GM18505 (cell line): ENCODE results near the gene PALM2AKAP2.

Experiments
- ATAC-seq: cut with Tn5 transposase; IDR thresholded peaks from one replicate; pipeline ENCODE4 v1.9.1; 2021; ENCODE audit not compliant: unreplicated experiment
- POLR2A ChIP-seq: IDR thresholded peaks from 4 replicates; pipeline ENCODE4 v1.6.1; 2011; ENCODE audit warnings: borderline replicate concordance; ENCODE audit not compliant: insufficient read depth, insufficient read length; ENCODE audit errors: extremely low read depth

The PALM2AKAP2 gene

DNA sequence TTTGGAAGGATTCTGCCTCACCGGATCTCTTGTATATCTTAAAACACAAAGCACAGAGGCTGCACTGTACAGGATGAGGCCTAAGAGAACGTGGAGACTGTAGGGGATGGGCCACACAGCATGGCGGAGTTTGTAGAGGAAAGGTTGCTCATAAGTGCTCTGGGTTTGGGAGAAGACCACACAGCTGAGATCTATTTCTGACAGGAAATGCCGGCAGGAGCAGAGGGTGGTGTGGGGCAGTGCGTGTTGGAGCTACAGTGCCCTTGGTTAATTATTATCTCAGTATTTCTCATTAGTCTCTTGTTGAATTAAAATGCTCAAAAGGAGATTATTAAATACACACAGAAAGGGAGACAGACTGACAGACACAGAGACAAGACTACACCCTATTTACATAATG, 9.6 kb downstream of the PALM2AKAP2 start:
- no peak for ATAC-seq
- no peak for TF ChIP-seq POLR2A

DNA sequence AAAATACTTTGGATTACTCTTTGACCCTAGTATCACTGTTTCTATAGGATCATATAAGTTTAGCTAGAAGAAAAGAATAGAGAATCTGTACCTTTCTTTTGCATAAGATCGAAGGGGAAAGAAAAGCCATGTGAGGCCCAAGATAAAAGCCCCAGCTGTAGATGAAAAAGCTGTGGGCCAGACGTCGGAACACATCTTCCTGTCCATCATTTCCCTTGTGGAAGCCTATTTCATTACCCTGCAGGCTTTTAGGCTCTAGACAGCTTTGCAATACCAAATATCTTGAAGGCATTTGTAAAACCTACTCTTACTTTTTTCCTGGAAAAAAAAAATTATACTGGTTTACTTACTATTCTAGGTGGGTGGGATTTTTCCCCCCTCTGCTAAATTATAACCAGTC, 10.0 kb downstream of the PALM2AKAP2 start:
- ATAC-seq: no peak
- TF ChIP-seq POLR2A: no peak

DNA sequence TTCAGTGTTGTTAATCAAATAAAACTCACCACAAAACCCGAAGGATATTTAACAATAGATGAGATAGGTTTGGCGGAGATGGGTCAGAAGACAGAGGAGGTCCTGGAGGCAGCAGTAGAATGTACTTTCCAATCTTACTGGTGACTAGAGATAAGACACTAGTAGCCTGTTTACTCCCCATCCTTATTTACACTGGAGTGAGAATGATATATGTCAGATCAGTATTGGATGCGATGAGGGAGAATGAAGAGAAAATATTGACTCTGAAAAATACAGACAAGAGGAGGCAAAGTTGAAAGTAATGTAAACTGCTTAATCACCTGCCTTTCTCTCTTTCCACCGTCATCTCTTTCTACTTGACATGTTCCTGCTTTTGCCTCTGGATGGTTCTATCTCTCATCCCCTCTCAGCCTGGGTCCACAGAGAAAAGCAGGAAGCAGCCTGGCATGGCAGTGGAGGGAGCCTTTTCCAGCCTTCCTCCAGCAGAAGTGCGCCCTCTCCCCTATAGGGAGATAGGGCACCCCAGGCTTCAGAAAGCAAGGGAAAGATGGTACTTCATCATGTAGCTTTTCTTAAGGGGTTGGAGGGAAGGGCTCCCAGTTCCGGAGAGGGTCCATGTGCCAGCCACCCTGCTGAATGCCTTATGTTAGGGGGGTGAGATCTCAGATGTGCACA, 11.1 kb downstream of the PALM2AKAP2 start:
- no peak for TF ChIP-seq POLR2A
- no peak for ATAC-seq

DNA sequence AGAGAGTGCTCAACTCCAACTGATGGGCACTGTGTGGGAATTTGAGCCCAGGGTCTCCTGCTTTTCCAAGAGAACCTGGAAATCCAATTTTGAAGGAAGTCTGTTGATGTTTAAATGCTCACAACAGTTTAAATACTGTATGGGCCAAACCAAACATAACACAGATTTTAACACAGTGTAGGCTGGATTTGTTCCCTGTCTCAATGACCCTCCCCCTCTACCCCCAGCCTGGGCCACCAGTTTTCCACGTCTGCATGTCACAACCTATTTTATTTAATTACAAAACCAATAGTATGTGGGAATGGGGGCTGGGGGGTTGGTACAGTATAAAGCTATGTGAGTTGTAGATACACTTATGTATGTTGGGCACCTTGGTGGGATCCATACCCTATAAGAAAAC, 11.7 kb downstream of the PALM2AKAP2 start:
- no peak for ATAC-seq
- TF ChIP-seq POLR2A: no peak

DNA sequence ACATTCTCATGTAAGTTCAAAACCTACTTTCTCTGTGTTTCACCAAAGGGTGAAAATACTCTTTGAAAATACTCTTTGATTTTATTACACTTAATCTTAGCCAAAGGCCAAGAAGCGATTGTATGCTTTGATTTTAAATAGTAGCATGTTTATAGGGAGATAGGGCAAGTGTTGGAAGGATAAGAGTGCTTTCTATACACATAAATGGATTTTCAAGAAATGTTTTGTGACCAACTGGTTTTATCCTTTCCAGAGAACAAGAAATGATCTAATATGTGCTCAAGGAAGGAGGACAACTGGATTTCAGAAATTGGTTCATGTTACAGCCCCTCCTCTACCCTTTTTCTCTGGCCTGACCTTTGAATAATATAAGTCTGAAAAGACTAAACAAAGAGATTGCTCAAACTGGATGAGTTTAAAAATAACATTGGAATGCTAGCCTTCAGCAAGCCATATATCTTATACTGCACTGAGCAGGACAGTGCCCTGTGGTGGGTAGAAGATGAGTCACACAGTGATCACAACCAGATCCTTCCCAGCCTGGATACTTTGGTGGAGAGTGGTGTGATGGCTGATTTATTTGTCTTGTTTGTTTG, 13.1 kb downstream of the PALM2AKAP2 start:
- no peak for ATAC-seq
- no peak for TF ChIP-seq POLR2A

DNA sequence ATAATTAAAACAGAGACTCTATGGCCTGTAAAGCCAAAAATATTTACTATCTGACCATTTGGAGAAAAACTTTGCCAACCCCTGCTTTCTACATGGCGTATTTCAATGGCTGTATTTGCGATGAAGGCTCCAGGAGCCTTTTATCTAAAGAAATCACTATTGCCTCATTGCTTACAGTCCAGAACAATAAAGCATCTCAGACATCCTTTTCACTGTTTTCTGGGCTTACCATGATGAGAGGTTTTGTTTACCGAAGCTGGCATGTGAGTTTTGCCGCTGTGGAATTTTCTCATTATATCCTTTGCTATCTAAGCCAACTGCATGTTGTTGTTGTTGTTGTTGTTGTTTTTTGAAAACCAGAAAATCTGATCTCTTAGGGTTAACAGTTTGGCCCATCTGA, 13.9 kb downstream of the PALM2AKAP2 start:
- no peak for TF ChIP-seq POLR2A
- no peak for ATAC-seq

DNA sequence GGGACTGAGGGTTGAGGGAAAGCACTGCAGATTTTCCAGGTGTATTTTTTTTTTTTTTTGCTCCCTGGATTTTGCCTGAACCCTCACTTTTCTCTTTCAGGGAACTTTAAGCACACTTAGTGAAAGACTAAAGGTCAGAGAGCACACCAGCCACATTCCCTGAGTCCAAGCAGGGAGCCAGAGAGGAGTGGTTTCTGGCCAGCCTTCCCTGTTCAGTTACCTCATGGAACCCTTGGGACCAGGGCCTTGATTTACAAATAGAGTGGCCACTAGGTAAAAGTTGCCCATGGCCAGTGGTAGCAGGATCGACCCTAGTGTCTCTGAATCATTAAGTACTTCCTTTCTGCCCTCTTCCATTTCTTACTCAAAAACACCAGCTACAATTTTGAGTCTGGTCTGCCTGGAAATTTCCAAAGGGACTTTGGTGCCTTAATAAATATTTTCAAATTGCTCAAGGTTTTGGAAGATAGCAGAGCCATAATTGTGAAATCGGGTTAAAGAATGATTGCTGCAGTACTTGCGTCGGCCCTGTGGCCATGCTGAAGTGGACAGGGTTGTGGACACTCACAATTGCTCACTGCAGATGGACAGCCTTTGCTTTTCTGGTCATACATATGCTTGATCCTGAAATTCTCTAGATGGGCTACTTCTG, 14.5 kb downstream of the PALM2AKAP2 start:
- no peak for ATAC-seq
- TF ChIP-seq POLR2A: no peak

DNA sequence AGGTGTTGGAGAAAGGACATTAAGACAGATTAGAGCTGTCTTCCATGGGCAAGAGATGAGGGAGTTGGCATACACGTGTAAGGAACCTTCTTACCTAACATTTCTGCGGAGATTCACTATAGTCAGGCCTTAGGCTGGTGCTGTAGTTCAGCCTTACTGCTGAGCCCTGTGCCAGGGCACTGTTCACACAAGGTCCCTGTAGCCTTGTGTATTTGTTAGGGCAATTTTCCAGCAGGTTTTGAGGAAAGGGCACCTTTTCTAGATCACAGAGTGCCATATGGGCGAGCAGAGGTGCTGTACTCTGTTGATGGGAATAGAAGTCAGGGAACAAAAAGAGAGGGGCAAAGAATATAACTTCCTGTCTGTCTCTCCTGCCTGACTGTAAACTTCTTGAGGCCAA, 15.6 kb downstream of the PALM2AKAP2 start:
- TF ChIP-seq POLR2A: no peak
- no peak for ATAC-seq

DNA sequence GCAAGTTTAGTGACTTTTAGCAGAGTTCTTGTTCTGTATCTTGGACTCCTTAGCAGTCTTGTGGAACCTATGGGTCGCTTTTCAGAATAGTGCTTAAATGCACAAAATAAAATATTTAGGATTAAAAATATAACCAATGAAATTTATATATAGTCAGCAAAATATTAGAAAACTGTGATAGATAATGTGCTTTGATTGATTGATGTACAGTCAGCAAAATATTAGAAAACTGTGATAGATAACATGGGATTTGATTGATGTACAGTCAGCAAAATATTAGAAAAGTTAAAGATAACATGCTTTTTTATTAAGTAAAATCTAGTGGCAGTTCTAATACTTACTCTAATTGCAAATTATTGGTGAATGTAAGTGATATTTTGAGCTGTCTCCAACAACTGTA, 16.1 kb downstream of the PALM2AKAP2 start:
- ATAC-seq: no peak
- no peak for TF ChIP-seq POLR2A

DNA sequence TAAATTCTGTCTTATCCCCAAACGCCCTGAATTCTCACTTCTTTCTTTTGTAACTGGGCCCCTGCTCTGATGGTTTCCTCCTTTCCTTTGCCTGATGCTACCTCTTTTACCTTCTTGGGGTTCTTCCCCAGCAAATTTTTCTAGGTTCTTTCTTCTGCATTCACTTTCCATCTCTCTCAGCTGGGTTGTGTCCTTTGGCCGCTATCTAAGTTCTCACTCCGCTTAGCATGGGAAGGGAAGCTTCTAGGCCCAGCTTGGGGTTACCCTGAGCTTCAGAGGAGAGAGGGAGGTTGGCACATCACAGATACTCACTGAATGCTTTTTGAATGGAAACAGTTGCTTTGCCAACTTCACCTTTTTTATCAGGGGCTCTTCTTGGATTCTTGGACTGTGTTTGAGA, 17.0 kb downstream of the PALM2AKAP2 start:
- TF ChIP-seq POLR2A: no peak
- no peak for ATAC-seq

DNA sequence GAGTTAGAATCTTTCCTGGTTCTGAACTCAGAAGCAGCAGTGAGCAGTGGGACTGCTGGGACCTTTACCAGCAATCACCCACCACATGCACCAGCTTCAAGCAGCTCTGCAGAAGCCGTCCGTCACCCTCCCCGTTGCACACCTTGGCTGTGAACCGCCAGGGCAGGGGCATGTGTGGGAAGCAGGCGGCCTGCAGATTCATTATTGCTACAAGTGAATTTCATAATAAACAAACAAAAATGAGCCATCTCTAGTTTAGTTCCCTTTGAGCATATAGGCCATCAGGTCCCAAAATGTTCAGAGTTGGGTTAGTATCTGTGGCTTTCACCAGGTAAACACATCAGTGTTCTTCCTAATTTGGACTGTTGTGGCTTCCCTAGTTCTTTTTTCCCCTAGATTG, 17.5 kb downstream of the PALM2AKAP2 start:
- no peak for TF ChIP-seq POLR2A
- ATAC-seq: no peak

DNA sequence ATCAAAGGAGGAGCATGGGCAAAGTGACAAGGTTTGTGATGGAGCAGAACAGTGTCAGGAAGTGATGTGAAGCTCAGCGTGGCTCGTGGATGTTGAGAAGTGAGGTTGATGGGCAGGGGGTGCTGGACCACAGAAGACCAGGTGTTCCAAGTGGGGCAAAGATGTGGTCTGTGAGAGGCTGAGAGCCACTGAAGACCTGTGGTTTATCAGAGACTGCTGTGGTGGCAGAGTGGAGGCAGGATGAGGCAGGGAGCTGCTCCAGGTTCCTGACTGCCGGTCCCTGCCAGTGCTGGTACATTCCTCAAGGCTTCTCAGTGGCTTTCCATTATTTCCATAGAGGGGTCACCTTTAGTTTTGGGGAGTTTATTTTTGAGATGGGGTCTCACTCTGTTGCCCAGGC, 19.1 kb downstream of the PALM2AKAP2 start:
- ATAC-seq: no peak
- TF ChIP-seq POLR2A: no peak

DNA sequence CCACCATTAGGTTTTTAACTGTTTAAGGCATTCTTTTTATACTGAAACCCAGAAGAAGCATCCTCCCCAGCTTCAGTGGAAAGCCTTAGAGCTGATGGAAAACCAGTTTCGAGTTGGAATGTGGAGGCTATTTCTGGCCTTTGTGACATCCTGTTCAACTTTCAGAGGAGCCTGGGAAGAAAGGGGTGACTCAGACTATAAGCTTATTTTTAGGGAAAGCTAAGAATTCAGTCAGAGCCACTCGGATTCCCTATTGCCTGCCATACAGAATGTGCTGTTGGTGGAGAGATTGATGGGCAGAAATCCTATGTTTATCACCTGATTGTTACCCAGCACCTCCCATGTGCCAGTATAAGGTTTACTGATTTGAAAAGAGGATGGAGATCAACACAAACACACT, 19.8 kb downstream of the PALM2AKAP2 start:
- TF ChIP-seq POLR2A: no peak
- ATAC-seq: no peak

DNA sequence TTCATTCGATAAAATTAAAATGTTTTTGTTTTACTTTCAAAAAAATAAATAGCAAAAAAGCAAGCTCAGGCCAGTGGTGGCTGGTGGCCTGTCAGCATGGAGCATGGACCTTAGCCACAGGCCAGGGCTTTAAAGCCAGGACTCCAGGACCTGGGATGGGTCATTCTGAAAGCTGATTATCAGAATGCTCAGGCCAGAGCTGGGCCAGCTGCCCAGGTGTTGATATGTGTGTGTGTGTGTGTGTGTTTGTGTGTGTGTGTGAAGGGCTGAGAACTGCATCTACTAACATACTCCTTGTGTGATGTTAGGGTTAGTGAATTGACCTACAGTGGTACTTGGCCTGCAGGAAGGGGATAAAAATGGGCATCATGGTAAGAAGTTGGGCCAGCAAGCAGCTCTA, 21.5 kb downstream of the PALM2AKAP2 start:
- ATAC-seq: no peak
- no peak for TF ChIP-seq POLR2A
